Adipocyte (in vitro differentiated cells): ENCODE measurements around the gene FGFR4.

Source experiments
- DNase-seq: peaks from one replicate; pipeline ENCODE4 v3.0.0-alpha.2; 2015; ENCODE audit warnings: low read depth
- H3K27me3 ChIP-seq: replicated peaks from 2 replicates; pipeline ENCODE4 v1.7.0; 2013; ENCODE audit warnings: mild to moderate bottlenecking, low read length, moderate library complexity; ENCODE audit not compliant: control insufficient read depth, insufficient read depth
- H3K36me3 ChIP-seq: 2 replicates; pipeline ENCODE4 v1.7.0; 2013; ENCODE audit warnings: low read length, mild to moderate bottlenecking, moderate library complexity; ENCODE audit not compliant: control insufficient read depth, insufficient read depth, severe bottlenecking
- H3K4me1 ChIP-seq: 2 replicates; pipeline ENCODE4 v1.7.0; 2013; ENCODE audit warnings: mild to moderate bottlenecking, low read length, moderate library complexity; ENCODE audit not compliant: control insufficient read depth, insufficient read depth
- H3K4me3 ChIP-seq: 2 replicates; pipeline ENCODE4 v1.7.0; 2013; ENCODE audit warnings: mild to moderate bottlenecking, low read length, moderate library complexity
- H3K9ac ChIP-seq: 2 replicates; pipeline ENCODE4 v1.7.0; 2013; ENCODE audit warnings: mild to moderate bottlenecking, low read length, moderate library complexity
- H3K9me3 ChIP-seq: 2 replicates; pipeline ENCODE4 v1.7.0; 2013; ENCODE audit warnings: mild to moderate bottlenecking, low read length, moderate library complexity; ENCODE audit not compliant: control insufficient read depth

Gene FGFR4

DNA sequence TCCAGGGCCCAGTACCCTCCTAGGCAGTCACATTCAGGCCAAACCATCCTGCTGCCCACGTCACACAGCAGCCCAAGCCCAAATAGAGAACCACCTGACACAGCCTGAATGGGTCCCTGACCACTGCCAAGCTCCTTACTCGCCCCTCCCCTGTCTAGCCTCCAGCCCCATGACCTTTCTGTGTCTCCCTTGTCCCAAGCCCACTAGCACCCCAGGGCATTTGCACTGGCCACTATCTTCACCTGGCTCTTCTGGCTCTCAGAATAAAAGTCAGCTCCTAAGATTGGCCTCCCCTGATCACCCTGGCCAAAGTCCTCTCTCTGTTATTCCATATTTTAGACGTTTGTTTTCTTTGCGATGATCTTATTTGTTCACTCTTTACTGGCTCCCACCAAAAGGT is 20.4 kb downstream of the FGFR4 start:
- H3K9ac ChIP-seq: no peak overlapping the region
- DNase-seq: no peak

DNA sequence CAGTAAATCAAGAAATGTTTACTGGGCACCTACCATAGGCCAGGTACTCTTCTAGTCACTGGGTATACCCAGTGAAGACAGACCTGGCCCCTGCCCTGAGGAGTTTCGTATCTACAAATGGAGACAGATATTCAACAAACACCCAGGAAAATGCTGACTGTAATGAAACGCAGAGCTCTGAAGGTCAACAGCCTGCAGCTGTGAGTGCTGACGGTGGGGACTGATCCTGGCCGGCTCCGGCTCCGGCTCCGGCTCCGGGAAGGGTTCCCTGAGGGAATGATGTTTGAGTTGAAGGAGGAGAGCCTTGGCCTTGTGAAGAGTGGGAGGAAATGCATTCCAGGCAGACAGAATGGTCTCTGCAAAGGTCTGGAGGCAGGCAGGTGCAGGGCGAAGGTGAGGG is 23.1 kb downstream of the FGFR4 start:
- H3K4me1 ChIP-seq: peaks cover 10% of the 10 kb centered on the region
- peaks cover 23% of the 10 kb centered on the region for H3K27me3 ChIP-seq
- H3K4me3 ChIP-seq: no peak overlapping the region
- DNase-seq: no peak
- no peaks in the 10 kb centered on the region for H3K9me3 ChIP-seq
- H3K36me3 ChIP-seq: no peaks in the 10 kb centered on the region
- no peak overlapping the region for H3K9ac ChIP-seq

More for the DNA sequence above, 20.4 kb downstream of the FGFR4 start:
- Histone ChIP-seq H3K4me1 (no peaks in the 10 kb centered on the region), H3K4me3 (no peak overlapping the region), H3K27me3 (peaks cover 40% of the 10 kb centered on the region), H3K9me3 (no peaks in the 10 kb centered on the region), H3K36me3 (no peaks in the 10 kb centered on the region)

DNA sequence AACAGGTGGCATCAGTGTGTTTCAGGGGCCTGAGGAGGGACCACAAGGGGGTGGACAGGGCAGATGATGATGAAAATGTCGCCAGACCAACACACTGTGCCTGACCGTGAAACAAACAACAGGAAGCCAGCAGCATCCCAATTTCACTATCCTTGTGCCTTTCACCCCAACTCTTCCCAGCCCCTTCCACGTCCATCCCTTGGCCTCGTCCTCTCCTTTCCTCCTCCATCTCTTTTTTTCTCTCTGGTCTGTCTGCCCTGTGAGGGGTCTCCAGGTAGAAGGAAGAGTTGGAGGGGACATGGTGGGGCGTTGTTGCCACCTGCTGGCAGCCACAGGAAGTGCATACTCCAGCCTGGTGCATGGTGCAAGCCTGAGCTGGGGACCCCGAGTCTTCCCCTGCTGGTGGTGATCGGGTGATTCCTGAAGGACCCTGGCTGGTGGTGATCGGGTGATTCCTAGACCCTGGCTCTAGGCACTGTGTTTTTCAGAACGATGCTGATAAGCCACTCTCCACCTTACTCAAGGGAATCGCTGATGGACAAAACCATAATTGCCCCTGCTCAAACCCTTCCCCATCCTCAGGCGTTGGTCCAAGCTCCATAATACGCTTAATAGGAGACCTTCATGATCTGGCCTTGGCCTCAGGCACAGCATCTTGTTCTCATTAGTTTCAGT is 25.1 kb downstream of the FGFR4 start:
- DNase-seq: peak; percentile 65
- Histone ChIP-seq H3K9me3 (no peaks in the 10 kb centered on the region), H3K9ac (no peak overlapping the region), H3K36me3 (no peaks in the 10 kb centered on the region), H3K4me3 (no peak overlapping the region), H3K4me1 (peaks cover 16% of the 10 kb centered on the region), H3K27me3 (peaks cover 10% of the 10 kb centered on the region)

DNA sequence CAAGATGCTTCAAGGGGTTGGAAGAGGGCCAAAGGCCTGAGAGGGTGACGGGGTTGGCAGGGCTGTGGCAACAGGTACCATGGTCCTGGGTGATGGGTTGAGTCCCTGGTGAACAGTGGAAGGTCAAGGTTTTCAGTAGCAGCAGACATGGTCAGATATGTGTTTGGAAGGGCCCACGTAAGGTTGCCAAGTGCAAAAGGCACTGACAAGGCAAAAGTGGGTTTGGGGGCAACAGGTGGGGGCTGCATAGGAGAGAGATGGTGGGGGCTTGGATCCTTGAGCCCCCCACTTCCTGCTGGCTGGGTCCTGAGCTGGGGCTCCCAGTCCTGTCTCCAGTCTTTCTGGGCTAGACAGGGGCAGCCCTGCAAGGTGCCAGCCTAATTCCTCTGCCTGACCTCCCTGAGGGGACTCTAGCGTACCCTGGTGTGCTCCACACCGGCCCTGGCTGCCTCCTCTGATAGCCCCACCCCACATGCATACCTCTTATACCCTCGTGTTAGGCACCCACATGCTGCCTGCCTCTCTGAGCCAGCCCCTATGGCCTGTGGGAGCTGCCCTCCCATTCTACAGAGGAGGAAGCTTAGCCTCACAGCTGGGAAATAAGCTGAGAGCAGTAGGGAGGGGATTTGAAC is 26.0 kb downstream of the FGFR4 start:
- no peak overlapping the region for H3K4me3 ChIP-seq
- no peak for DNase-seq
- no peaks in the 10 kb centered on the region for H3K9me3 ChIP-seq
- H3K27me3 ChIP-seq: peaks cover 2% of the 10 kb centered on the region
- H3K4me1 ChIP-seq: peaks cover 20% of the 10 kb centered on the region
- no peaks in the 10 kb centered on the region for H3K36me3 ChIP-seq
- H3K9ac ChIP-seq: no peak overlapping the region

DNA sequence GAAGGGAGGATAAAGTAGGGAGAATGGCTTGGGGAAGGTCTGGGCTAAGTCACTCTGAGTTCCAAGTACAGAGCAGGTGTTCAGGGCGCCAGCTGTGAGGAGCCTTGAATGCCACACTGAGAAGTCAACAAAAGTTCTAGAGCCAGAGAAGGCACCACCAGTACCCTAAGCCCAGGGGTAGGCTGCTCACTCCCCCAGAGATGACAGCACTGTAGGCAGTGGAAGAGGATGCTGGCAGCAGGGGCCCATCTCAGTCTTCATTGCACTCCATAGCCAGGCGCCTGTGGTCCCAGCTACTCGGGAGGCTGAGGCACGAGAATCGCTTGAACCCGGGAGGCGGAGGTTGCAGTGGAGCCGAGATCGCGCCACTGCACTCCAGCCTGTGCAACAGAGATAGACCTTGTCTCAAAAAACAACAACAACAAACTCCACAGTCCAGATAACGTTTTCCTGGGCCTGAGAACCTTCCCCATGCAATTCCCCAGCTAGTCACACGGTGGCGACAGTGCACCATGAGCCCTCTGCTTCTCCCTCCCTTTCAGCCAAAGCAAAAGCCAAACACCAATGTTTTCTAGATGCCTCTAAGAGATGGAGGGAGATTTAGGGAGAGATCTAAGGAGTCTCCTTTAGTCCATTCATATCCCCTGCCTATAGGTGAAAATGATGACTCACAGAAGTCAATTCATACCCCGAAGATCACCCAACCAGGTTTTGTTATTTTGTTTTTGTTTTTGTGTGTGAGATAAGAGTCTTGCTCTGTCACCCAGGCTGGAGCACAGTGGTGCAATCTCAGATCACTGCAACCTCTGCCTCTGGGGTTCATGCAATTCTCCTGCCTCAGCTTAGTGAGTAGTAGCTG is 27.1 kb downstream of the FGFR4 start:
- DNase-seq: peak; percentile 87
- Histone ChIP-seq H3K9me3 (no peaks in the 10 kb centered on the region), H3K27me3 (no peaks in the 10 kb centered on the region), H3K4me3 (no peak overlapping the region), H3K4me1 (peaks cover 20% of the 10 kb centered on the region), H3K9ac (peak overlapping the region; percentile 61), H3K36me3 (no peaks in the 10 kb centered on the region)

DNA sequence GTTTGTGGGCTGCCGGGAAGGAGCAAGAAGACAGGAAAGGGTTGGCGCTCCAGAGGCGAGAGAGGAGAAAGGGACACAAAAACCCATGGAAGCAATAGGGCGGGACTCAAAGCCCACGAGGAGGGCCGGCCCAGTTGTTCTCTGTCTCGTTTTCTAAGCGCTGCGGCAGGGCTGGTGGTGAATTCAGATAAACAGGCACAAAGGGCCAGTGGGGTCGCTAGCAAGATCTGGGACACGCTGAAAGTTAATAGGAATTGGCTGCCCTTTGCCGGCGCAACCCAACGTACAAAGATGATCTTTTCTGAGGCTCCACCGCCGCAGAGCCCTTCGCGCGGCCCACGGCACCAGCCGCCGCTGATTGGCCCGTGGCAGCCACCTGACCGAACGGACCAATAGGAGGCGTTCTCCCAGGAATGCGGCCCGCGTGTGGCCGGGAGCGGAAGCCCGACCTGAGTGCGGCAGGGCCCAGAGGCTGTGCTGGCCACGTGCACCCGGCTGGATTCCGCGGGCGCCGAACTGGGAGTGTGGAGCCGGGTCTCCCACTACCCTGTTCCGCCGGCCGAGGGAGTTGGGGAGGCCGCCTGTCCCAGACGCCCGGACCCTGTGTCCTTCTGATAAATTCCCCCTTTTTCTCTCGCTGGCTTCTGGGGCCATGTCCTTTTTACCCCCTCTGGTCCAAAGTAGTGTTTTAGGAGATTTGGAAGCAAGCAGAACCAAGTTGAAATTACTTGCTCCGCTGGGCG is 30.1 kb downstream of the FGFR4 start:
- DNase-seq: peak; percentile 34
- Histone ChIP-seq H3K4me3 (peak overlapping the region; percentile 61), H3K4me1 (peaks cover 20% of the 10 kb centered on the region), H3K27me3 (no peaks in the 10 kb centered on the region), H3K9ac (peak overlapping the region; percentile 77), H3K9me3 (no peaks in the 10 kb centered on the region), H3K36me3 (no peaks in the 10 kb centered on the region)

DNA sequence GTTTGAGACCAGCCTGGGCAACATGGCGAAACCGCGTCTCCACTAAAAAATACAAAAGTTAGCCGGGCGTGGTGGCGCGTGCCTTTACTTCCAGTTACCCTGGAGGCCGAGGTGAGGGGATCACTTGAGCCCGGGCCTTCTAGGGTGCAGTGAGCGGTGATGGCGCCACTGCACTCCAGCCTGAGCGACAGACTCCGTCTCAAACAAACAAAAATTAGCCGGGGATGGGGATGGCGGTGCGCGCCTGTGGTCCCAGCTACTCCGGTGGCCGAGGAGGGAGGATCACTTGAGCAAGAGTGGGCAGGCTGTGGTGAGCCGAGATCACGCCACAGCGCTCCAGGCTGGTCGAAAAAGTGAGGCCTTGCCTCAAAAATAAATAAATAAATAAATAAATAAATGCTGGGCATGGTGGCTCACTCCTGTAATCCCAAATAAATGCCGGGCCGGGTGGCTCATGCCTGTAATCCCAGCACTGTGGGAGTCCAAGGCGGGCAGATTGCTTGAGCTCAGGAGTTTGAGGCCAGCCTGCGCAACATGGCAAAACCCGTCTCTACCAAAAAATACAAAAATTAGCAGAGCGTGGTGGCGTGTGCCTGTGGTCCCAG is 30.8 kb downstream of the FGFR4 start:
- no peaks in the 10 kb centered on the region for H3K36me3 ChIP-seq
- H3K9ac ChIP-seq: no peak overlapping the region
- H3K9me3 ChIP-seq: no peaks in the 10 kb centered on the region
- no peaks in the 10 kb centered on the region for H3K27me3 ChIP-seq
- H3K4me3 ChIP-seq: no peak overlapping the region
- H3K4me1 ChIP-seq: peaks cover 20% of the 10 kb centered on the region
- no peak for DNase-seq

DNA sequence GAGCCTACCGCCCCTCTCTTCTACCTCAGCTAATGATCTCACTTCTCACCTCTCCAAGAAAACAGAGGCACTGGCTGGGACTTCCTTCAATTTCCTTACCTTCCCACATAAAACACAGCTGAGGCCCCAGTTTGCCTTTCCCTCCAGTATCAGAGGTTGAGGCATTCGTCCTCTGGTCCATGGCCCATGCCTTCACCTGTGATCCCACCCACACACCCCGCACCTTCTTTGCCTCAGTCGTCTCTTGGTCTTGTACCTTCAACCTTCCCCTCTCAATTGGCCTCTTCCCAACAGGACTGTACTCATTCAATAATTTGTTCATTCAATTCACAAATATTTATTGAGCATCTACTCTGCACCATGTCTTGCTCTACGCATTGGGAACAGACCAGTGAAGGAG is 35.9 kb downstream of the FGFR4 start:
- no peaks in the 10 kb centered on the region for H3K36me3 ChIP-seq
- no peak overlapping the region for H3K4me3 ChIP-seq

DNA sequence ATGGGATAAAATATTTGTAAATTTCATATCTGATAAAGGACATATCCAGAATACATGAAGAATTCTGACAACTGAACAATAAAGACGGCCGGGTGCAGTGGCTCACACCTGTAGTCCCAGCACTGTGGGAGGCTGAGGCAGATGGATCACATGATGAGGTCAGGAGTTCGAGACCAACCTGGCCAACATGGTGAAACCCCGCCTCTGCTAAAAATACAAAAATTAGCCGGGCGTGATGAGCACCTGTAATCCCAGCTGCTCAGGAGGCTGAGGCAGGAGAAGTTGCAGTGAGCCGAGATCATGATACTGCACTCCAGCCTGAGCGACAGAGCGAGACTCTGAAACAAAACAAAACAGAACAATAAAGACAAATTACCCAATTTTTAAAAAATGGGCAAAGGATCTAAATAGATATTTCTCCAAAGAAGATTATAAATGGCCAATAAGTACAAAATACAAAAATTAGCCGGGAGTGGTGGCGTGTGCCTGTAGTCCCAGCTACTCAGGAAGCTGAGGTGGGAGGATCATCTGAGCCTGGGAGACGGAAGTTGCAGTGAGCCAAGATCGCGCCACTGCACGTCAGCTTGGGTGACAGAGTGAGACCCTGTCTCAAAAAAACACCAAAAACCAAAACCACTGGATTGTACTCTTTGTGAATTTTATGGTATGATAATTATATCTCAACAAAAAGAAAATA is 37.2 kb downstream of the FGFR4 start:
- H3K4me1 ChIP-seq: no peaks in the 10 kb centered on the region
- no peaks in the 10 kb centered on the region for H3K27me3 ChIP-seq
- no peaks in the 10 kb centered on the region for H3K9me3 ChIP-seq
- H3K9ac ChIP-seq: no peak overlapping the region
- no peaks in the 10 kb centered on the region for H3K36me3 ChIP-seq
- H3K4me3 ChIP-seq: no peak overlapping the region
- DNase-seq: no peak

More for the DNA sequence above, 35.9 kb downstream of the FGFR4 start:
- no peak for DNase-seq
- no peak overlapping the region for H3K9ac ChIP-seq
- H3K4me1 ChIP-seq: no peaks in the 10 kb centered on the region
- no peaks in the 10 kb centered on the region for H3K9me3 ChIP-seq
- no peaks in the 10 kb centered on the region for H3K27me3 ChIP-seq

DNA sequence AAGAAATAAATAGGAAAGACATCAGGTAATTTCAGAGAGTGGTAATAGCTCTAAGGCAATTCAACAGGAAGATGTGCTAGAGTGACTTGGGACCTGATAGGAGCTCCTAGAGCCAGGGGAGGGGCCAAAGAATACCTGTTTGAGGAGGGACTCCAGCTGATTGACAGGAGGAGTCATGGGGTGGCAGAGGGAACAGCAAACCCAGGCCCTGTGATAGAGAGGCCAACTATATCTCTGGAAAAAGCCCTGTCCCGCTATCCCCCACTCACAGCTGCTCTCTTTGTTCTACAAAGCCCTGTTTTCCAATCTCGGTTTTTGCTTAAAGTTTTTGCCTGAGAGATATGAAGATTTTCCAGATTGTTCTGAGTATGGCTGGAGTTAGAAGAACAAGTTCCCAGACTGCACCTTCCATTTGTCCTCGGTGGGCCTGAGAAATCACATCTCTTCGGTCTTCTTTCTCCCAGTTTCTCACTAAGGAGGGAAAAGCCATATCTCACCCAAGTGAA is 37.8 kb downstream of the FGFR4 start:
- no peak for DNase-seq
- Histone ChIP-seq H3K4me3 (no peak overlapping the region), H3K27me3 (no peaks in the 10 kb centered on the region), H3K9ac (no peak overlapping the region), H3K9me3 (no peaks in the 10 kb centered on the region), H3K4me1 (no peaks in the 10 kb centered on the region), H3K36me3 (no peaks in the 10 kb centered on the region)
